Hematopoietic multipotent progenitor cell treated with erythropoietin and hydrocortisone succinate and interleukin-3 and kit ligand, for 4 days (in vitro differentiated cells): ENCODE data around the gene CLCA4.
"Not testable (repeated sequence)": the region's sequence is repeated elsewhere in the genome, so short reads cannot be mapped to it uniquely, and the experiment has no call there.

ENCODE experiments used
- DNase-seq: peaks from one replicate; pipeline ENCODE4 v3.0.0-alpha.2; 2015

Gene CLCA4

GRCh38 chr1:86530211-86530845, 16.6 kb upstream of the CLCA4 start:
- DNase-seq: no peak

GRCh38 chr1:86537928-86538695, 8.8 kb upstream of the CLCA4 start:
- DNase-seq: no peak

GRCh38 chr1:86538775-86539174, 8.1 kb upstream of the CLCA4 start:
- no peak for DNase-seq

GRCh38 chr1:86541859-86542258, 5.0 kb upstream of the CLCA4 start:
- no peak for DNase-seq

- no peak for DNase-seq
Measured at GRCh38 chr1:86542631-86543030, 4.2 kb upstream of the CLCA4 start.

- DNase-seq: no peak
Measured at GRCh38 chr1:86548839-86549238, 2.0 kb downstream of the CLCA4 start.

- DNase-seq: no peak
Measured at GRCh38 chr1:86551305-86551704, 4.4 kb downstream of the CLCA4 start.

GRCh38 chr1:86552376-86552775, 5.5 kb downstream of the CLCA4 start:
- DNase-seq: no peak

GRCh38 chr1:86557739-86558138, 10.9 kb downstream of the CLCA4 start:
- no peak for DNase-seq

- DNase-seq: no peak
Measured at GRCh38 chr1:86563849-86564248, 17.0 kb downstream of the CLCA4 start.

- no peak for DNase-seq
Measured at GRCh38 chr1:86567341-86567740, 20.5 kb downstream of the CLCA4 start.

GRCh38 chr1:86567878-86568277, 21.0 kb downstream of the CLCA4 start:
- DNase-seq: no peak

GRCh38 chr1:86573763-86574484, 27.0 kb downstream of the CLCA4 start:
- no peak for DNase-seq

GRCh38 chr1:86581231-86581630, 34.4 kb downstream of the CLCA4 start:
- DNase-seq: no peak

GRCh38 chr1:86582161-86582560, 35.3 kb downstream of the CLCA4 start:
- DNase-seq: no peak

- DNase-seq: no peak
Measured at GRCh38 chr1:86583032-86583431, 36.2 kb downstream of the CLCA4 start.

- DNase-seq: no peak
Measured at GRCh38 chr1:86583593-86583992, 36.7 kb downstream of the CLCA4 start.

- DNase-seq: no peak
Measured at GRCh38 chr1:86594284-86594770, 47.4 kb downstream of the CLCA4 start.

GRCh38 chr1:86596224-86596623, 49.3 kb downstream of the CLCA4 start:
- no peak for DNase-seq

GRCh38 chr1:86596741-86597290, 49.9 kb downstream of the CLCA4 start:
- DNase-seq: no peak

- DNase-seq: not testable (repeated sequence)
Measured at GRCh38 chr1:86606080-86606479, 59.2 kb downstream of the CLCA4 start.

- no peak for DNase-seq
Measured at GRCh38 chr1:86616433-86616832, 69.6 kb downstream of the CLCA4 start.

GRCh38 chr1:86616871-86617270, 70.0 kb downstream of the CLCA4 start:
- DNase-seq: peak; percentile 89

GRCh38 chr1:86618358-86618757, 71.5 kb downstream of the CLCA4 start:
- no peak for DNase-seq
